ENCODE data around the gene FXYD7. TPM values are rescaled to one million over a fixed set of nuclear protein-coding genes. Genes with fewer than 3 reads are reported as not detected.

FXYD7 gene
- total and polyA plus RNA-seq, 2 of the 4 experiments (the other 2 are of a cell fraction) = 0.31 TPM; not detected in 1

DNA sequence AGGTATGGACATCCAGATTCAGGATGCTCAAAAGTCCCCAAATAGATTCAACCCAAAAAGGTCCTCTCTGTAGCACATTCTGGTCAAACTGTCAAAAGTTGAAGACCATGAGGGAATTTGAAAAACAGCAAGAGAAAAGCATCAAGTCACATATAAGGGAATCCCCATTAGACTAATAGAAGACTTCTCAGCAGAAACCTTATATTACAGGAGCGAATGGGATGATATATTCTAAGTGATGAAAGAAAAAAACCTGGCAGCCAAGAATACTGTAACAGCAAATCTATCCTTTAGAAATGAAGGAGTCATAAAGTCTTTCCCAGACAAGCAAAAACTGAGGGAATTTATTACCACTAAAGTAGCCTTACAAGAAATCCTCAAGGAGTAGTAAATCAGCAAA lies 41.2 kb downstream of the FXYD7 start:
- no TSS peak for BruUV-seq (replicated peaks)
- Histone ChIP-seq H3K79me1 (ENCODE audit: low read depth in 1 of 2, low read length in 2 of 2) (no peaks in the 10 kb centered on the region), H3K9ac (ENCODE audit: low read depth, low read length) (no peak overlapping the region), H3K4me1 (ENCODE audit: control insufficient read depth, insufficient read depth, low read length) (no peaks in the 10 kb centered on the region), H4K20me1 (ENCODE audit: insufficient read depth, low read length) (no peaks in the 10 kb centered on the region), H2AFZ (replicated peaks; ENCODE audit: low read length, poor library complexity) (no peak overlapping the region), H3K36me3 (ENCODE audit: control insufficient read depth, insufficient read depth, low read length) (no peaks in the 10 kb centered on the region), H2AK5ac (ENCODE audit: low read depth, low read length) (no peak overlapping the region), H4K8ac (ENCODE audit: low read depth in 2 of 2, low read length in 2 of 2) (no peak overlapping the region), H2AK9ac (replicated peaks; ENCODE audit: low read depth, low read length, poor library complexity) (no peak overlapping the region), H2BK15ac (ENCODE audit: low read depth, low read length) (no peak overlapping the region), H2BK120ac (ENCODE audit: low read depth, low read length) (no peak overlapping the region), H3K27ac (ENCODE audit: insufficient read depth, low read length) (no peak overlapping the region), H3K4me3 (ENCODE audit: insufficient read depth, low read depth, low read length) (no peak overlapping the region), H2BK20ac (ENCODE audit: low read depth, low read length) (no peak overlapping the region), H2BK5ac (ENCODE audit: low read depth, low read length, poor library complexity, severe bottlenecking) (no peak overlapping the region), H3K23ac (ENCODE audit: low read depth, low read length) (no peak overlapping the region), H3K56ac (ENCODE audit: extremely low read depth, insufficient read depth, low read length) (no peak overlapping the region), H3K27me3 (ENCODE audit: control insufficient read depth, insufficient read depth, low read length) (peaks cover under 1% of the 10 kb centered on the region; the same call in 1 of the 2 replicates), H3K14ac (replicated peaks; ENCODE audit: low read depth, low read length) (no peak overlapping the region), H4K5ac (ENCODE audit: low read depth, low read length) (no peak overlapping the region), H3K4me2 (ENCODE audit: low read depth, low read length) (no peak overlapping the region), H3K4ac (ENCODE audit: low read depth, low read length) (no peak overlapping the region), H4K91ac (ENCODE audit: insufficient read depth, low read depth, low read length) (no peak overlapping the region), H3K9me3 (ENCODE audit: control insufficient read depth, insufficient read depth, low read length) (no peaks in the 10 kb centered on the region), H3K9me1 (ENCODE audit: insufficient read depth, low read length) (no peaks in the 10 kb centered on the region), H3K18ac (ENCODE audit: low read depth, low read length) (no peak overlapping the region)
- WGBS, 2 experiments (ENCODE audit: extremely low coverage in 2 of 2, insufficient read length in 1 of 2) = no CpG with 5 or more reads among the region's 1 CpG
- in situ Hi-C loops (cut with MboI; ENCODE audit: low sequenced_read_pairs) (no loop called here), intact Hi-C loops (cut with micrococcal nuclease) (no loop called here), dilution Hi-C loops (cut with HindIII; ENCODE audit: low sequenced_read_pairs, unreplicated experiment) (no loop called here)
- ATAC-seq (ENCODE audit: low read depth) (no peak), DNase-seq (no peak)
- TF ChIP-seq MAFK (IDR thresholded peaks at IDR 0.05; ENCODE audit: low read depth, low read length) (no peak), CHD1 (IDR thresholded peaks at IDR 0.05; ENCODE audit: low read depth, low read length) (no peak)
- TF ChIP-seq, protein P1, sequence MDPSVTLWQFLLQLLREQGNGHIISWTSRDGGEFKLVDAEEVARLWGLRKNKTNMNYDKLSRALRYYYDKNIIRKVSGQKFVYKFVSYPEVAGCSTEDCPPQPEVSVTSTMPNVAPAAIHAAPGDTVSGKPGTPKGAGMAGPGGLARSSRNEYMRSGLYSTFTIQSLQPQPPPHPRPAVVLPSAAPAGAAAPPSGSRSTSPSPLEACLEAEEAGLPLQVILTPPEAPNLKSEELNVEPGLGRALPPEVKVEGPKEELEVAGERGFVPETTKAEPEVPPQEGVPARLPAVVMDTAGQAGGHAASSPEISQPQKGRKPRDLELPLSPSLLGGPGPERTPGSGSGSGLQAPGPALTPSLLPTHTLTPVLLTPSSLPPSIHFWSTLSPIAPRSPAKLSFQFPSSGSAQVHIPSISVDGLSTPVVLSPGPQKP (IDR thresholded peaks at IDR 0.05; ENCODE audit: borderline replicate concordance, low read depth, low read length) = no peak
- CTCF ChIA-PET = interaction anchor here (0.6 kb wide), 1 partner anchor 15 kb away, joined by 3 read pairs; no protein-coding TSS in a partner anchor
- POLR2A ChIA-PET (ENCODE audit: unreplicated experiment) = no interaction called here
